Occipital lobe (tissue), 2 donors: Measurements from ENCODE around the gene TRPV2. TPM values are rescaled to one million over a fixed set of nuclear protein-coding genes. Genes with fewer than 3 reads are reported as not detected.

ENCODE experiments used
- DNase-seq: peaks from one replicate; lab custom pipeline; 2025; lab: John Stamatoyannopoulos, UW
- total RNA-seq: library from RNA; depleted of rRNA; stranded (reverse); fragments of >200 nt; gene quantifications from one replicate; pipeline ENCODE4 v1.2.3, GENCODE V29; 2014

TRPV2 gene
- total RNA-seq, 1 donor from 2014 or later, result 2.0 TPM

- no peak for DNase-seq
Measured at GRCh38 chr17:16406742-16407674, 8.4 kb upstream of the TRPV2 start.

GRCh38 chr17:16407911-16408588 is 7.3 kb upstream of the TRPV2 start:
- DNase-seq, result no peak

GRCh38 chr17:16417399-16417798 is 2.0 kb downstream of the TRPV2 start:
- DNase-seq, result no peak

GRCh38 chr17:16417896-16418684 is 2.7 kb downstream of the TRPV2 start:
- DNase-seq, result no peak

GRCh38 chr17:16418685-16419068 is 3.3 kb downstream of the TRPV2 start:
- DNase-seq, result no peak

GRCh38 chr17:16419074-16419928 is 3.9 kb downstream of the TRPV2 start:
- no peak for DNase-seq

GRCh38 chr17:16419929-16420271 is 4.5 kb downstream of the TRPV2 start:
- no peak for DNase-seq

GRCh38 chr17:16422416-16422815 is 7.0 kb downstream of the TRPV2 start:
- DNase-seq, result no peak

GRCh38 chr17:16423226-16423872 is 8.0 kb downstream of the TRPV2 start:
- no peak for DNase-seq

GRCh38 chr17:16425202-16425601 is 9.8 kb downstream of the TRPV2 start:
- no peak for DNase-seq

- DNase-seq, result no peak
Measured at GRCh38 chr17:16425698-16426659, 10.6 kb downstream of the TRPV2 start.

- DNase-seq, result no peak
Measured at GRCh38 chr17:16427020-16427419, 11.6 kb downstream of the TRPV2 start.

- DNase-seq, result no peak
Measured at GRCh38 chr17:16428098-16428882, 12.9 kb downstream of the TRPV2 start.

- no peak for DNase-seq
Measured at GRCh38 chr17:16429083-16429482, 13.7 kb downstream of the TRPV2 start.

GRCh38 chr17:16430650-16431049 is 15.3 kb downstream of the TRPV2 start:
- no peak for DNase-seq

- no peak for DNase-seq
Measured at GRCh38 chr17:16432017-16432416, 16.6 kb downstream of the TRPV2 start.

GRCh38 chr17:16433514-16433913 is 18.1 kb downstream of the TRPV2 start:
- no peak for DNase-seq

- no peak for DNase-seq
Measured at GRCh38 chr17:16434662-16435061, 19.3 kb downstream of the TRPV2 start.
